SK-N-SH treated with all-trans-retinoic acid at 6 μM for 48 hours (cell line): ENCODE results near the gene ASTN1.

Source experiments
- ATAC-seq: fragments of 200-7000 bp; cut with Tn5 transposase; 3 replicates; pipeline ENCODE4 v1.9.1; 2020; ENCODE audit warnings: mild to moderate bottlenecking, moderate library complexity
- ARNTL ChIP-seq: fragments of 450-650 bp; formaldehyde crosslinking; IDR thresholded peaks from 2 replicates; pipeline ENCODE4 v1.5.0; 2020; ENCODE audit warnings: low read depth, mild to moderate bottlenecking, moderate library complexity, borderline replicate concordance
- BACH2 ChIP-seq: fragments of 250-450 bp; sonication (Bioruptor Pico); IDR thresholded peaks from 2 replicates; pipeline ENCODE4 v1.9.0; 2021; ENCODE audit warnings: mild to moderate bottlenecking, borderline replicate concordance
- CSDC2 ChIP-seq: fragments of 250-450 bp; sonication (Bioruptor Pico); IDR thresholded peaks from 2 replicates; pipeline ENCODE4 v1.5.0; 2020; ENCODE audit warnings: mild to moderate bottlenecking, moderate library complexity
- CSRNP3 ChIP-seq: fragments of 250-450 bp; sonication (Bioruptor Pico); IDR thresholded peaks from 2 replicates; pipeline ENCODE4 v1.5.1; 2021; ENCODE audit warnings: mild to moderate bottlenecking, moderate library complexity
- ESRRG ChIP-seq: fragments of 250-450 bp; sonication (Bioruptor Pico); IDR thresholded peaks from 2 replicates; pipeline ENCODE4 v1.6.1; 2021; ENCODE audit warnings: mild to moderate bottlenecking
- GLIS3 ChIP-seq: fragments of 250-450 bp; sonication (Bioruptor Pico); IDR thresholded peaks from 2 replicates; pipeline ENCODE4 v1.5.0; 2020; ENCODE audit warnings: mild to moderate bottlenecking, moderate library complexity
- ISL1 ChIP-seq: fragments of 250-450 bp; sonication (Bioruptor Pico); IDR thresholded peaks from 2 replicates; pipeline ENCODE4 v2.1.2; 2022; ENCODE audit warnings: mild to moderate bottlenecking, moderate library complexity
- OSR1 ChIP-seq: fragments of 250-450 bp; sonication (Bioruptor Pico); IDR thresholded peaks from 2 replicates; pipeline ENCODE4 v1.8.0; 2022; ENCODE audit warnings: moderate library complexity, mild to moderate bottlenecking, inconsistent platforms
- PATZ1 ChIP-seq: fragments of 250-450 bp; sonication (Bioruptor Pico); IDR thresholded peaks from 2 replicates; pipeline ENCODE4 v1.8.0; 2020; ENCODE audit warnings: mild to moderate bottlenecking, moderate library complexity, borderline replicate concordance
- PPARA ChIP-seq: fragments of 250-450 bp; sonication (Bioruptor Pico); IDR thresholded peaks from 2 replicates; pipeline ENCODE4 v1.5.0; 2020; ENCODE audit warnings: mild to moderate bottlenecking, borderline replicate concordance
- RARB ChIP-seq: fragments of 250-450 bp; sonication (Bioruptor Pico); IDR thresholded peaks from 2 replicates; pipeline ENCODE4 v1.8.0; 2021; ENCODE audit warnings: mild to moderate bottlenecking, moderate library complexity
- SNAI2 ChIP-seq: fragments of 250-450 bp; sonication (Bioruptor Pico); IDR thresholded peaks from 2 replicates; pipeline ENCODE4 v1.5.0; 2020; ENCODE audit warnings: mild to moderate bottlenecking, moderate library complexity
- TCF4 ChIP-seq: fragments of 250-450 bp; sonication (Bioruptor Pico); IDR thresholded peaks from 2 replicates; pipeline ENCODE4 v1.8.0; 2021; ENCODE audit warnings: mild to moderate bottlenecking, moderate library complexity, borderline replicate concordance
- TOX ChIP-seq: fragments of 250-450 bp; sonication (Bioruptor Pico); IDR thresholded peaks from 2 replicates; pipeline ENCODE4 v1.8.0; 2021; ENCODE audit warnings: mild to moderate bottlenecking, moderate library complexity, borderline replicate concordance
- ZC3H10 ChIP-seq: fragments of 250-450 bp; sonication (Bioruptor Pico); IDR thresholded peaks from 2 replicates; pipeline ENCODE4 v1.5.1; 2021; ENCODE audit warnings: mild to moderate bottlenecking, moderate library complexity
- ZFP3 ChIP-seq: fragments of 250-450 bp; sonication (Bioruptor Pico); IDR thresholded peaks from 2 replicates; pipeline ENCODE4 v1.5.0; 2020; ENCODE audit warnings: mild to moderate bottlenecking, moderate library complexity
- ZFP30 ChIP-seq: fragments of 450-650 bp; formaldehyde crosslinking; IDR thresholded peaks from 2 replicates; pipeline ENCODE4 v1.5.0; 2022; ENCODE audit warnings: mild to moderate bottlenecking, moderate library complexity
- ZNF565 ChIP-seq: fragments of 450-650 bp; formaldehyde crosslinking; conservative IDR thresholded peaks from 2 replicates; pipeline ENCODE4 v1.5.0; 2020; ENCODE audit warnings: low read depth, mild to moderate bottlenecking, moderate library complexity
- ZNF70 ChIP-seq: fragments of 450-650 bp; formaldehyde crosslinking; IDR thresholded peaks from 2 replicates; pipeline ENCODE4 v1.5.0; 2020; ENCODE audit warnings: mild to moderate bottlenecking, moderate library complexity
- ZNF8 ChIP-seq: fragments of 450-650 bp; formaldehyde crosslinking; IDR thresholded peaks from 2 replicates; pipeline ENCODE4 v1.5.0; 2020; ENCODE audit warnings: mild to moderate bottlenecking, moderate library complexity
- TF ChIP-seq, protein P1 (sequence below): fragments of 250-450 bp; sonication (Bioruptor Pico); IDR thresholded peaks from 2 replicates; pipeline ENCODE4 v1.5.0; 2020; ENCODE audit warnings: mild to moderate bottlenecking, moderate library complexity
- TF ChIP-seq, protein P2 (sequence below): fragments of 250-450 bp; sonication (Bioruptor Pico); IDR thresholded peaks from 2 replicates; pipeline ENCODE4 v1.5.1; 2020; ENCODE audit warnings: low read depth, mild to moderate bottlenecking, moderate library complexity

ASTN1 gene

GRCh38 chr1:177172272-177172671 is 7.8 kb upstream of the ASTN1 start (continued):
- TF ChIP-seq, protein P1, sequence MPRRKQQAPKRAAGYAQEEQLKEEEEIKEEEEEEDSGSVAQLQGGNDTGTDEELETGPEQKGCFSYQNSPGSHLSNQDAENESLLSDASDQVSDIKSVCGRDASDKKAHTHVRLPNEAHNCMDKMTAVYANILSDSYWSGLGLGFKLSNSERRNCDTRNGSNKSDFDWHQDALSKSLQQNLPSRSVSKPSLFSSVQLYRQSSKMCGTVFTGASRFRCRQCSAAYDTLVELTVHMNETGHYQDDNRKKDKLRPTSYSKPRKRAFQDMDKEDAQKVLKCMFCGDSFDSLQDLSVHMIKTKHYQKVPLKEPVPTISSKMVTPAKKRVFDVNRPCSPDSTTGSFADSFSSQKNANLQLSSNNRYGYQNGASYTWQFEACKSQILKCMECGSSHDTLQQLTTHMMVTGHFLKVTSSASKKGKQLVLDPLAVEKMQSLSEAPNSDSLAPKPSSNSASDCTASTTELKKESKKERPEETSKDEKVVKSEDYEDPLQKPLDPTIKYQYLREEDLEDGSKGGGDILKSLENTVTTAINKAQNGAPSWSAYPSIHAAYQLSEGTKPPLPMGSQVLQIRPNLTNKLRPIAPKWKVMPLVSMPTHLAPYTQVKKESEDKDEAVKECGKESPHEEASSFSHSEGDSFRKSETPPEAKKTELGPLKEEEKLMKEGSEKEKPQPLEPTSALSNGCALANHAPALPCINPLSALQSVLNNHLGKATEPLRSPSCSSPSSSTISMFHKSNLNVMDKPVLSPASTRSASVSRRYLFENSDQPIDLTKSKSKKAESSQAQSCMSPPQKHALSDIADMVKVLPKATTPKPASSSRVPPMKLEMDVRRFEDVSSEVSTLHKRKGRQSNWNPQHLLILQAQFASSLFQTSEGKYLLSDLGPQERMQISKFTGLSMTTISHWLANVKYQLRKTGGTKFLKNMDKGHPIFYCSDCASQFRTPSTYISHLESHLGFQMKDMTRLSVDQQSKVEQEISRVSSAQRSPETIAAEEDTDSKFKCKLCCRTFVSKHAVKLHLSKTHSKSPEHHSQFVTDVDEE (CRISPR knock-in tag) = no peak
- TF ChIP-seq BACH2 = no peak
- TF ChIP-seq TCF4 (CRISPR knock-in tag) = no peak
- TF ChIP-seq ESRRG = no peak
- TF ChIP-seq RARB = no peak
- no peak for TF ChIP-seq ZNF70 (CRISPR knock-in tag)

DNA sequence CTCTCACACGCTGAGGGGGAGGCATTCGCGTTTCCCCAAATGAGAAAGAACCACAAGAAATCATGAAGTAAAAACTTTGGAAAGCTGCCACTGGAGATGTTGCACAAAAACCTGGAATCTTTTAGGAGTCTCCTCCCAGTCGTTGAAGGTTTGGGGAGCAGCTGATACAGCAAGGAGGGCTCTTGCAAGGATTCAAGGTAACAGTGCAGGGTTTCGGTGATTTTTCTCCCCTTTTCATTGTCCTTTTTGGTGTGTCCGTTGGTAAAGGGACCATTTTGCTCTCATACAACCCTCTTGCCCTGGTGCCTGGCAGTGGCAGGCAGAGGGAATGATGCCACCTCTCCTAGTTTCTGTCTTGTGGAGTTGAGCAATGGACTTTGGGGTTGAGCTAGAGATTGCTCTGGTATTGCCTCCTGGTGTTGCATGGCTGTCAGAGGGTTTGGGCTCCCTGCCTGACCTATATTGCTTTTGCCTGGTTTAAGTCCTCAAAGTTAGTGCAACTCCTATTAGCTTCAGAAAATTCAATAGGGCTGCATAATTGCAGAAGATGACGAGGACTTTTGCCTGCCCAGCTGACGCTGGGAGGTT is 7.1 kb upstream of the ASTN1 start:
- ATAC-seq = no peak
- TF ChIP-seq RARB (no peak), PATZ1 (no peak), TOX (CRISPR knock-in tag) (no peak), ZNF565 (CRISPR knock-in tag) (no peak), ESRRG (no peak), ZC3H10 (CRISPR knock-in tag) (no peak), ZNF70 (CRISPR knock-in tag) (no peak), CSDC2 (CRISPR knock-in tag) (no peak), ARNTL (CRISPR knock-in tag) (no peak), ZFP3 (CRISPR knock-in tag) (no peak), ISL1 (CRISPR knock-in tag) (no peak), SNAI2 (no peak), PPARA (CRISPR knock-in tag) (no peak), GLIS3 (CRISPR knock-in tag) (no peak), ZFP30 (CRISPR knock-in tag) (no peak), TCF4 (CRISPR knock-in tag) (no peak)
- TF ChIP-seq, protein P1 (CRISPR knock-in tag) = no peak
- TF ChIP-seq, protein P2, sequence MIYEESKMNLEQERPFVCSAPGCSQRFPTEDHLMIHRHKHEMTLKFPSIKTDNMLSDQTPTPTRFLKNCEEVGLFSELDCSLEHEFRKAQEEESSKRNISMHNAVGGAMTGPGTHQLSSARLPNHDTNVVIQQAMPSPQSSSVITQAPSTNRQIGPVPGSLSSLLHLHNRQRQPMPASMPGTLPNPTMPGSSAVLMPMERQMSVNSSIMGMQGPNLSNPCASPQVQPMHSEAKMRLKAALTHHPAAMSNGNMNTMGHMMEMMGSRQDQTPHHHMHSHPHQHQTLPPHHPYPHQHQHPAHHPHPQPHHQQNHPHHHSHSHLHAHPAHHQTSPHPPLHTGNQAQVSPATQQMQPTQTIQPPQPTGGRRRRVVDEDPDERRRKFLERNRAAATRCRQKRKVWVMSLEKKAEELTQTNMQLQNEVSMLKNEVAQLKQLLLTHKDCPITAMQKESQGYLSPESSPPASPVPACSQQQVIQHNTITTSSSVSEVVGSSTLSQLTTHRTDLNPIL (CRISPR knock-in tag) = no peak
- TF ChIP-seq, all 23 proteins: peak for 0

- TF ChIP-seq OSR1 (CRISPR knock-in tag) (no peak), SNAI2 (no peak), ZC3H10 (CRISPR knock-in tag) (no peak), ESRRG (no peak), RARB (no peak), PATZ1 (no peak), ZFP30 (CRISPR knock-in tag) (no peak), CSDC2 (CRISPR knock-in tag) (no peak), GLIS3 (CRISPR knock-in tag) (no peak), ZNF8 (CRISPR knock-in tag) (no peak), ZNF70 (CRISPR knock-in tag) (no peak), CSRNP3 (no peak), ZNF565 (CRISPR knock-in tag) (no peak), TOX (CRISPR knock-in tag) (no peak), PPARA (CRISPR knock-in tag) (no peak)
- TF ChIP-seq, protein P2 (CRISPR knock-in tag) = no peak
- ATAC-seq = peak; percentile 99
These were observed 6.4 kb upstream of the ASTN1 start, which contains the start of gene BRINP2 for GRCh38 chr1:177170756-177171535. BRINP2 (plus strand) TSS chr1:177170958; CDS start chr1:177229877, 58,919 bp downstream.
